Sigmoid colon (tissue), 4 donors: Measurements from ENCODE around the gene SUMF2.

Experiments
- CTCF ChIP-seq, 4 experiments: fragments of 450-650 bp in 3 of 4; fragments of 200-600 bp in 1 of 4; IDR thresholded peaks; one replicate each; pipeline ENCODE4 v1.5.1; 2016 to 2019; ENCODE audit warnings: antibody characterized with exemption in 4 of 4, mild to moderate bottlenecking in 3 of 4, moderate library complexity in 2 of 4
- EP300 ChIP-seq, 4 donors: sonication (generic); formaldehyde crosslinking; IDR thresholded peaks; one replicate each; pipeline ENCODE4 v1.6.1; 2017; ENCODE audit warnings: antibody characterized with exemption in 4 of 4
- POLR2A ChIP-seq, 2 donors: fragments of 450-650 bp; IDR thresholded peaks; one replicate each; pipeline ENCODE4 v1.6.1; 2016; ENCODE audit warnings: antibody characterized with exemption in 2 of 2, mild to moderate bottlenecking in 2 of 2, moderate library complexity in 2 of 2

- peak in 2 of 4 experiments; percentile 25 to 31 for TF ChIP-seq CTCF (IDR thresholded peaks at IDR 0.05)
- TF ChIP-seq EP300 (IDR thresholded peaks at IDR 0.05): no peak
- no peak for TF ChIP-seq POLR2A (IDR thresholded peaks at IDR 0.05)
Measured at GRCh38 chr7:56033671-56034432, 30.2 kb upstream of the SUMF2 start.
